Keratinocyte (primary cell): ENCODE data around the gene LRRC8D. TPM values are rescaled to one million over a fixed set of nuclear protein-coding genes. Genes with fewer than 3 reads are reported as not detected.

ENCODE experiments used
- DNase-seq: peaks from one replicate; pipeline ENCODE4 v3.0.0-alpha.2; 2011; ENCODE audit warnings: low read depth, missing footprints, low spot score
- FAIRE-seq: peaks from 2 replicates; lab custom pipeline; 2011; peaks lifted over from hg19 to GRCh38; lab: Jason Lieb, UNC
- H2AFZ ChIP-seq: 2 replicates; pipeline ENCODE4 v1.6.0; 2012; ENCODE audit warnings: low read length, control low read depth, inconsistent platforms; ENCODE audit not compliant: control insufficient read depth
- H3K27ac ChIP-seq: 2 replicates; pipeline ENCODE4 v1.5.1; 2011; ENCODE audit warnings: low read length; ENCODE audit not compliant: control insufficient read depth, insufficient read depth
- H3K27me3 ChIP-seq: 3 replicates; pipeline ENCODE4 v1.6.0; 2011; ENCODE audit warnings: low read length; ENCODE audit not compliant: control insufficient read depth, insufficient read depth; ENCODE audit errors: extremely low read depth
- H3K36me3 ChIP-seq, 2 experiments: 2 replicates in 1 of 2; 3 replicates in 1 of 2; pipeline ENCODE4 v1.5.1; 2011; ENCODE audit warnings: low read length in 2 of 2, mild to moderate bottlenecking in 1 of 2; ENCODE audit not compliant: control insufficient read depth in 2 of 2, insufficient read depth in 2 of 2; ENCODE audit errors: extremely low read depth in 1 of 2
- H3K4me1 ChIP-seq: 3 replicates; pipeline ENCODE4 v1.5.1; 2011; ENCODE audit warnings: low read length; ENCODE audit not compliant: control insufficient read depth, insufficient read depth; ENCODE audit errors: extremely low read depth
- H3K4me2 ChIP-seq: 3 replicates; pipeline ENCODE4 v1.6.0; 2011; ENCODE audit warnings: low read depth, low read length; ENCODE audit not compliant: control insufficient read depth, insufficient read depth; ENCODE audit errors: extremely low read depth
- H3K4me3 ChIP-seq, 3 experiments: fragments of 200-600 bp in 1 of 3; sonication (generic) in 1 of 3; 2 replicates in 2 of 3; 3 replicates in 1 of 3; pipeline ENCODE4 v1.5.1; 2011 to 2016; ENCODE audit warnings: low read length in 3 of 3, mild to moderate bottlenecking in 3 of 3, control low read depth in 2 of 3, inconsistent platforms in 1 of 3, low read depth in 1 of 3, mixed read lengths in 1 of 3, mixed run types in 1 of 3, moderate library complexity in 1 of 3; ENCODE audit not compliant: control insufficient read depth in 2 of 3, insufficient read depth in 2 of 3; ENCODE audit errors: extremely low read depth in 1 of 3
- H3K79me2 ChIP-seq: 2 replicates; pipeline ENCODE4 v1.6.0; 2012; ENCODE audit warnings: low read length; ENCODE audit not compliant: control insufficient read depth, insufficient read depth
- H3K9ac ChIP-seq: 3 replicates; pipeline ENCODE4 v1.6.0; 2011; ENCODE audit warnings: low read length; ENCODE audit not compliant: control insufficient read depth, insufficient read depth; ENCODE audit errors: extremely low read depth
- H3K9me1 ChIP-seq: 3 replicates; pipeline ENCODE4 v1.6.0; 2011; ENCODE audit warnings: low read length; ENCODE audit not compliant: control insufficient read depth, insufficient read depth; ENCODE audit errors: extremely low read depth
- H3K9me3 ChIP-seq: 2 replicates; pipeline ENCODE4 v1.5.1; 2012; ENCODE audit warnings: low read depth, low read length; ENCODE audit not compliant: control insufficient read depth
- H4K20me1 ChIP-seq: 3 replicates; pipeline ENCODE4 v1.6.0; 2011; ENCODE audit warnings: low read length; ENCODE audit not compliant: control insufficient read depth, insufficient read depth; ENCODE audit errors: extremely low read depth
- CTCF ChIP-seq, 3 experiments: IDR thresholded peaks in 1 of 3; conservative IDR thresholded peaks in 1 of 3; optimal IDR thresholded peaks in 1 of 3; 2 replicates in 2 of 3; 3 replicates in 1 of 3; pipeline versions ENCODE3 to v1.5.1; 2011; ENCODE audit warnings: low read length in 3 of 3, mild to moderate bottlenecking in 3 of 3, moderate library complexity in 2 of 3, control low read depth in 1 of 3, inconsistent platforms in 1 of 3; ENCODE audit not compliant: insufficient read depth in 2 of 3; ENCODE audit errors: extremely low read depth in 1 of 3
- EZH2 ChIP-seq: IDR thresholded peaks from one replicate; pipeline ENCODE4 v1.6.1; 2012; ENCODE audit warnings: inconsistent platforms, mild to moderate bottlenecking, low read length, moderate library complexity
- dilution Hi-C: fragments of 300-500 bp; cut with MboI; formaldehyde crosslinking; loops from one replicate; pipeline ENCODE4 v1.7.0; 2020; ENCODE audit warnings: low sequenced_read_pairs; ENCODE audit not compliant: extremely low pct_ligation_motif_present
- polyA plus RNA-seq, 5 experiments: library from polyadenylated mRNA; depleted of rRNA in 3 of 5; stranded (reverse) in 3 of 5; stranded (forward) in 1 of 5; unstranded in 1 of 5; fragments of >200 nt; gene quantifications; 1 replicate in 1 of 5; 2 replicates in 3 of 5; 3 replicates in 1 of 5; pipeline versions ENCODE4 v1.2.1 to v1.2.3, GENCODE V29; 2011 to 2012; ENCODE audit warnings: missing spikeins in 2 of 5, low read depth in 1 of 5, low replicate concordance in 1 of 5

The LRRC8D gene
- polyA plus RNA-seq, 1 donor (not counting 4 experiments of a cell fraction or from before 2014, with no cell fraction given), result 54.7 TPM

GRCh38 chr1:89802841-89803240 is 18.0 kb upstream of the LRRC8D start:
- H2AFZ ChIP-seq, result no peak overlapping the region
- H3K27ac ChIP-seq, result no peak overlapping the region
- no peak for FAIRE-seq
- H3K4me1 ChIP-seq, result peaks cover under 1% of the 10 kb centered on the region
- H3K27me3 ChIP-seq, result no peaks in the 10 kb centered on the region
- H3K36me3 ChIP-seq, result no peaks in the 10 kb centered on the region
- TF ChIP-seq CTCF (optimal IDR thresholded peaks at IDR 0.05 in 1 of 3, IDR thresholded peaks at IDR 0.05 in 1 of 3, conservative IDR thresholded peaks at IDR 0.05 in 1 of 3; ENCODE audit: extremely low read depth in 1 of 3, insufficient read depth in 2 of 3, low read length in 3 of 3), result no peak
- TF ChIP-seq EZH2, result no peak
- no peaks in the 10 kb centered on the region for H4K20me1 ChIP-seq
- H3K9ac ChIP-seq, result no peak overlapping the region
- H3K9me3 ChIP-seq, result no peaks in the 10 kb centered on the region
- H3K79me2 ChIP-seq, result no peaks in the 10 kb centered on the region
- DNase-seq, result no peak
- H3K4me3 ChIP-seq, result no peak overlapping the region
- dilution Hi-C loops, result no loop called here
- no peaks in the 10 kb centered on the region for H3K9me1 ChIP-seq
- no peak overlapping the region for H3K4me2 ChIP-seq

DNA sequence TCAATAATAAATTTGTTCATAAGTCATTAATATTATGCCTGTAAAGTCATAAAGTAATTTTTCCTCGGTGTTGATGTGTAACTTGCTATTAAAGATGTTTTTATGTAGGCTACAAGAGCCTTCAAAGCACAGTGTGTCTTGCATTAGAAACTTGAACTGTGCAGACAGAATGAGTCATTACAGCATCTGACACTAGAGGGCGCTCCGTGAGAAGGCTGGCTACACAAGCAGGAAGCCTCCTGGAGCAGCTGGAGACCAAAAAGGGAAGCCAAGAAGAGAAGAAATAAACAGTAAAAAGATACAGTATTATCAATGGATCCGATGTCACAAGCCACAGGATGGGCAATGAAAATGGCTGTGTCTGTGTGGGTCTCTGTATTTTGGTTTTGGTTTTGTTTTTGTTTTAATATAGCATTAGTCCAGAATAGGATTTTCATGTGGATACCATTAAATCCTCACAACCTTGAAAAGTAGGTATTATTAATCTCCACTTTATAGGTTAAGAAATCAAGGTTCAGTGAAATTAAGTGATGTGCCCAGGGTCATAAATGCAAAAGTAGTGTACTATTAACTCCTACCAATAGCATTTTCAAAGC is 16.1 kb upstream of the LRRC8D start:
- peak; percentile 86 for FAIRE-seq
- Histone ChIP-seq H2AFZ (no peak overlapping the region), H3K4me1 (peaks cover 14% of the 10 kb centered on the region), H3K79me2 (no peaks in the 10 kb centered on the region), H3K27me3 (no peaks in the 10 kb centered on the region), H4K20me1 (no peaks in the 10 kb centered on the region), H3K9ac (no peak overlapping the region), H3K4me2 (no peak overlapping the region), H3K9me3 (no peaks in the 10 kb centered on the region), H3K4me3 (no peak overlapping the region), H3K9me1 (no peaks in the 10 kb centered on the region), H3K36me3 (no peaks in the 10 kb centered on the region), H3K27ac (no peak overlapping the region)
- TF ChIP-seq EZH2, result no peak
- TF ChIP-seq CTCF (optimal IDR thresholded peaks at IDR 0.05 in 1 of 3, IDR thresholded peaks at IDR 0.05 in 1 of 3, conservative IDR thresholded peaks at IDR 0.05 in 1 of 3; ENCODE audit: extremely low read depth in 1 of 3, insufficient read depth in 2 of 3, low read length in 3 of 3), result peak; percentile 89 to 92 (median 90)
- DNase-seq, result peak; percentile 64
- dilution Hi-C loops, result no loop called here
